Pancreas (tissue), 10 donors: ENCODE results near the gene AARS1. TPM values are rescaled to one million over a fixed set of nuclear protein-coding genes. Genes with fewer than 3 reads are reported as not detected.

Experiments used
- ATAC-seq, 4 donors: fragments of 200-7000 bp; cut with Tn5 transposase; one replicate each; pipeline versions ENCODE4 v1.8.0 to v1.9.1; 2020; ENCODE audit warnings: mild to moderate bottlenecking in 4 of 4, moderate library complexity in 4 of 4
- DNase-seq, 6 donors: peaks; one replicate each; pipeline ENCODE4 v3.0.0-alpha.2; 2020
- FAIRE-seq: peaks from 2 replicates; lab custom pipeline; 2012; peaks lifted over from hg19 to GRCh38; lab: Jason Lieb, UNC
- H3K27ac ChIP-seq, 4 donors: fragments of 200-600 bp; sonication (generic); 1 replicate in 3 of 4; 2 replicates in 1 of 4; pipeline versions ENCODE4 v1.5.0 to v1.8.0; 2020
- H3K27me3 ChIP-seq, 4 donors: fragments of 200-600 bp; one replicate each; pipeline ENCODE4 v1.8.0; 2021
- H3K36me3 ChIP-seq, 3 donors: fragments of 200-600 bp; sonication (generic) in 1 of 3; one replicate each; pipeline versions ENCODE4 v1.5.0 to v1.8.0; 2020 to 2021
- H3K4me1 ChIP-seq, 3 donors: fragments of 200-600 bp; one replicate each; pipeline ENCODE4 v1.8.0; 2021
- H3K4me3 ChIP-seq, 4 donors: fragments of 200-600 bp; sonication (generic) in 2 of 4; one replicate each; pipeline versions ENCODE4 v1.5.0 to v1.8.0; 2020 to 2021
- H3K9me3 ChIP-seq, 4 donors: fragments of 200-600 bp; one replicate each; pipeline ENCODE4 v1.8.0; 2021
- WGBS, 2 donors: extraction: QIAGEN DNeasy Blood & Tissue Kit; methylation state at CpG; one replicate each; pipeline ENCODE4 v1.1.7; 2013; 5-methylcytosine and 5-hydroxymethylcytosine counted together
- intact Hi-C, 3 donors: fragments of 100-400 bp; cut with DNase I; formaldehyde crosslinking; loops; one replicate each; pipeline versions ENCODE4 v1.11.1 to v1.14.2; 2022
- polyA plus RNA-seq, 2 donors: library from polyadenylated mRNA; stranded (reverse); fragments of 200-250 nt; gene quantifications; one replicate each; pipeline ENCODE4 v1.2.3, GENCODE V29; 2013
- total RNA-seq, 6 donors: library from RNA; stranded (reverse); fragmentation: NEBNext Ultra II Directional in 4 of 6; extraction: Animal tissue kit (Norgen Biotek cat#: 25700) in 4 of 6; gene quantifications; one replicate each; pipeline versions ENCODE4 v1.2.1 to v1.2.4, GENCODE V29; 2021 to 2023
- TF ChIP-seq, protein P1 (sequence below), 4 donors: fragments of 200-600 bp; sonication (generic) in 3 of 4; IDR thresholded peaks; one replicate each; pipeline versions ENCODE4 v1.5.0 to v1.8.0; 2021; ENCODE audit warnings: antibody characterized with exemption in 4 of 4
- donor health status: healthy with polysubstance abuse.
- donor health status: DM: no; HTN: no; CAD: no; lungs with moderate emphysema.
- donor health status: DM: no; HTN: no; CAD: no.
- donor health status: control.
- donor health status: control.
- donor health status: Bipolar disorder and iron deficiency.
- donor health status: DM: yes; HTN: yes; CAD: no.
- donor health status: DM: no; HTN: no; CAD: no.
- donor health status: DM: no; HTN: no; CAD: no.
- donor health status: DM: yes; HTN: yes; CAD: no.

AARS1 gene
- total and polyA plus RNA-seq, 8 donors = 29.3 to 154 (median 45.0) TPM

DNA sequence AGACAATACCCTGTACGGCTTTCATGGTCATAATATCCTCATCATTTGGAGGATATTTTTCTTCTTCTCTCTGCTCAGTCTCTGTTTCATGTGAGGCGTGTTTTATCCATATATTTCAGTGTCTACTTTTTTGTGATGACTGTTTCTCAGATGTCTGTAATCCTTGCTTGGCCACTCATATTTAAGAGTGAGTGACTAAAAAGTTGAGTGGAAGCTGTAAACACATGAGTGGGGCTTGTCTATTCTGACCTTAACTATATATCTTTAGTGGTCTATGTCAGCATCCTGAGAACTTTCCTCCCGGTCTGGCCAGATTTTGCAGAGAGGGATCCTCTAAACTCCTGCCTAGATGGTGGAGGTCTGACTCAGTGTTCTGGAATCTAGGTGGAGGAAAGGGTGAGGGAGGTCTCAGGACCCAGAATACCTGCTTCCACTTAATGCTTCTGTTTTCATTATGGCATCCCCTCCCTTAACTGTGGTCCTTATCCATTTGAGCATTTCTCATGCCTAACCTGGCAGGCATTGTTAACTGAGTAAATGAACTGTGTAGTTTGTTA lies 15.7 kb upstream of the AARS1 start:
- ATAC-seq (no peak), DNase-seq (no peak), FAIRE-seq (no peak)
- H3K36me3 ChIP-seq = no peaks in the 10 kb centered on the region
- WGBS, 2 donors = 88 to 90% methylated on average over 3 of the region's 3 CpGs
- no peaks in the 10 kb centered on the region for H3K9me3 ChIP-seq
- H3K4me3 ChIP-seq = no peak overlapping the region
- TF ChIP-seq, protein P1, sequence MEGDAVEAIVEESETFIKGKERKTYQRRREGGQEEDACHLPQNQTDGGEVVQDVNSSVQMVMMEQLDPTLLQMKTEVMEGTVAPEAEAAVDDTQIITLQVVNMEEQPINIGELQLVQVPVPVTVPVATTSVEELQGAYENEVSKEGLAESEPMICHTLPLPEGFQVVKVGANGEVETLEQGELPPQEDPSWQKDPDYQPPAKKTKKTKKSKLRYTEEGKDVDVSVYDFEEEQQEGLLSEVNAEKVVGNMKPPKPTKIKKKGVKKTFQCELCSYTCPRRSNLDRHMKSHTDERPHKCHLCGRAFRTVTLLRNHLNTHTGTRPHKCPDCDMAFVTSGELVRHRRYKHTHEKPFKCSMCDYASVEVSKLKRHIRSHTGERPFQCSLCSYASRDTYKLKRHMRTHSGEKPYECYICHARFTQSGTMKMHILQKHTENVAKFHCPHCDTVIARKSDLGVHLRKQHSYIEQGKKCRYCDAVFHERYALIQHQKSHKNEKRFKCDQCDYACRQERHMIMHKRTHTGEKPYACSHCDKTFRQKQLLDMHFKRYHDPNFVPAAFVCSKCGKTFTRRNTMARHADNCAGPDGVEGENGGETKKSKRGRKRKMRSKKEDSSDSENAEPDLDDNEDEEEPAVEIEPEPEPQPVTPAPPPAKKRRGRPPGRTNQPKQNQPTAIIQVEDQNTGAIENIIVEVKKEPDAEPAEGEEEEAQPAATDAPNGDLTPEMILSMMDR (IDR thresholded peaks at IDR 0.05) = no peak
- no peak overlapping the region for H3K27ac ChIP-seq
- no peaks in the 10 kb centered on the region for H3K27me3 ChIP-seq
- intact Hi-C loops = no loop called here
- H3K4me1 ChIP-seq = peaks cover 0 to 5% (median 0%) of the 10 kb centered on the region in 3 donors

- Histone ChIP-seq H3K4me1 (peaks cover 0 to 11% (median 4%) of the 10 kb centered on the region in 3 donors), H3K4me3 (no peak overlapping the region), H3K9me3 (no peaks in the 10 kb centered on the region), H3K36me3 (no peaks in the 10 kb centered on the region), H3K27ac (no peak overlapping the region), H3K27me3 (no peaks in the 10 kb centered on the region)
- ATAC-seq (no peak), DNase-seq (no peak), FAIRE-seq (no peak)
- TF ChIP-seq, protein P1 (IDR thresholded peaks at IDR 0.05) = no peak
- 27 to 34% methylated on average over 1 of the region's 1 CpG for WGBS, 2 donors
- intact Hi-C loops = no loop called here
These were observed 13.4 kb upstream of the AARS1 start for GRCh38 chr16:70302745-70303144.

GRCh38 chr16:70301121-70301520 lies 11.8 kb upstream of the AARS1 start:
- no peaks in the 10 kb centered on the region for H3K27me3 ChIP-seq
- 97 to 100% methylated on average over 1 of the region's 1 CpG for WGBS, 2 donors
- no peak overlapping the region for H3K27ac ChIP-seq
- TF ChIP-seq, protein P1 (IDR thresholded peaks at IDR 0.05) = no peak
- H3K9me3 ChIP-seq = no peaks in the 10 kb centered on the region
- FAIRE-seq = no peak
- H3K4me1 ChIP-seq = peaks cover 0 to 11% (median 4%) of the 10 kb centered on the region in 3 donors
- no peak for DNase-seq
- H3K4me3 ChIP-seq = no peak overlapping the region
- no peak for ATAC-seq
- intact Hi-C loops = no loop called here
- H3K36me3 ChIP-seq = no peaks in the 10 kb centered on the region

- TF ChIP-seq, protein P1 (IDR thresholded peaks at IDR 0.05) = no peak
- DNase-seq (peak; percentile 73 to 88 (median 77)), FAIRE-seq (no peak), ATAC-seq (peak; percentile 90 to 94 (median 94))
- H3K4me3 ChIP-seq = peak within 1 kb of the TSS; percentile 26 to 81 (median 72)
- H3K36me3 ChIP-seq = no peaks in the 10 kb centered on the region
- intact Hi-C loops = no loop called here
- no peaks in the 10 kb centered on the region for H3K9me3 ChIP-seq
- H3K27me3 ChIP-seq = no peaks in the 10 kb centered on the region
- peak within 1 kb of the TSS; percentile 94 to 99 (median 95) for H3K27ac ChIP-seq
- 0% methylated on average over 37 of the region's 37 CpGs for WGBS, 2 donors
- H3K4me1 ChIP-seq = peaks cover 0 to 11% (median 4%) of the 10 kb centered on the region in 3 donors
These were observed 10.0 kb upstream of the AARS1 start, which contains the start of gene DDX19B for GRCh38 chr16:70298988-70299938. DDX19B (plus strand) TSS chr16:70299186; CDS start chr16:70299298, 112 bp downstream.
